Common myeloid progenitor, CD34-positive (primary cell): ENCODE data around the gene ASTN1.

ENCODE experiments used
- CTCF ChIA-PET: fragments of 350-600 bp; sonication (Branson Sonifier 250); formaldehyde crosslinking; loops from one replicate; lab custom pipeline; 2021; ENCODE audit warnings: antibody characterized with exemption; lab: Charles Lee
- POLR2A ChIA-PET: fragments of 350-600 bp; sonication (Branson Sonifier 250); formaldehyde crosslinking; loops from one replicate; lab custom pipeline; 2021; ENCODE audit warnings: antibody characterized with exemption; lab: Charles Lee
- DNase-seq, 3 donors: peaks; one replicate each; pipeline versions ENCODE4 v3.0.0 to v3.0.0-alpha.2; 2013
- H3K27ac ChIP-seq, 2 experiments: 1 replicate in 1 of 2; 2 replicates in 1 of 2; pipeline ENCODE4 v1.7.0; 2013; ENCODE audit warnings: inconsistent platforms in 2 of 2, low read length in 2 of 2, mild to moderate bottlenecking in 2 of 2, low read depth in 1 of 2, moderate library complexity in 1 of 2; ENCODE audit not compliant: severe bottlenecking in 2 of 2, insufficient read depth in 1 of 2, poor library complexity in 1 of 2
- H3K27me3 ChIP-seq, 5 experiments: replicated peaks in 2 of 5; 1 replicate in 3 of 5; 2 replicates in 2 of 5; pipeline versions ENCODE4 v1.6.1 to v1.7.0; 2013; ENCODE audit warnings: low read length in 4 of 5, mild to moderate bottlenecking in 2 of 5, moderate library complexity in 2 of 5, inconsistent platforms in 1 of 5; ENCODE audit not compliant: insufficient read depth in 5 of 5, control insufficient read depth in 4 of 5
- H3K36me3 ChIP-seq, 4 experiments: 1 replicate in 2 of 4; 2 replicates in 2 of 4; pipeline versions ENCODE4 v1.6.1 to v1.7.0; 2013; ENCODE audit warnings: low read length in 3 of 4, control low read depth in 1 of 4, mild to moderate bottlenecking in 1 of 4; ENCODE audit not compliant: control insufficient read depth in 4 of 4, insufficient read depth in 4 of 4
- H3K4me1 ChIP-seq, 4 experiments: 1 replicate in 3 of 4; 2 replicates in 1 of 4; pipeline versions ENCODE4 v1.6.1 to v1.7.1; 2013; ENCODE audit warnings: low read length in 3 of 4, mild to moderate bottlenecking in 3 of 4, control low read depth in 1 of 4, inconsistent platforms in 1 of 4, moderate library complexity in 1 of 4; ENCODE audit not compliant: control insufficient read depth in 4 of 4, insufficient read depth in 4 of 4; ENCODE audit errors: control extremely low read depth in 1 of 4
- H3K4me3 ChIP-seq, 7 experiments: 1 replicate in 4 of 7; 2 replicates in 3 of 7; pipeline versions ENCODE4 v1.5.1 to v1.7.0; 2013; ENCODE audit warnings: mild to moderate bottlenecking in 7 of 7, low read length in 6 of 7, moderate library complexity in 6 of 7, inconsistent platforms in 2 of 7, low read depth in 2 of 7, control low read depth in 1 of 7; ENCODE audit not compliant: insufficient read depth in 4 of 7, control insufficient read depth in 1 of 7; ENCODE audit errors: extremely low read depth in 1 of 7
- H3K9me3 ChIP-seq, 5 experiments: 1 replicate in 4 of 5; 2 replicates in 1 of 5; pipeline versions ENCODE4 v1.6.1 to v1.7.1; 2013; ENCODE audit warnings: low read length in 4 of 5, mild to moderate bottlenecking in 2 of 5, inconsistent platforms in 1 of 5, low read depth in 1 of 5, moderate library complexity in 1 of 5; ENCODE audit not compliant: control insufficient read depth in 4 of 5, insufficient read depth in 2 of 5; ENCODE audit errors: control extremely low read depth in 1 of 5
- WGBS: methylation state at CpG from one replicate; pipeline ENCODE4 v1.1.5; 2013; ENCODE audit not compliant: insufficient coverage; 5-methylcytosine and 5-hydroxymethylcytosine counted together

ASTN1 gene

GRCh38 chr1:176826265-176826664 is 338.2 kb downstream of the ASTN1 start:
- H3K27me3 ChIP-seq = peaks cover 0 to 1% (median 0%) of the 10 kb centered on the region in 5 experiments
- H3K27ac ChIP-seq = no peak overlapping the region
- H3K36me3 ChIP-seq = no peaks in the 10 kb centered on the region
- no peak for DNase-seq
- ChIA-PET POLR2A (interaction anchor here (0.6 kb wide), 1 partner anchor 427 kb away, joined by 3 read pairs; no protein-coding TSS in a partner anchor), CTCF (no interaction called here)
- H3K9me3 ChIP-seq = no peaks in the 10 kb centered on the region
- no peaks in the 10 kb centered on the region for H3K4me1 ChIP-seq
- H3K4me3 ChIP-seq = no peak overlapping the region
- WGBS = 50% methylated on average over 1 of the region's 1 CpG

GRCh38 chr1:176820391-176821031 is 344.0 kb downstream of the ASTN1 start:
- Histone ChIP-seq H3K4me1 (no peaks in the 10 kb centered on the region), H3K9me3 (no peaks in the 10 kb centered on the region), H3K4me3 (no peak overlapping the region), H3K27me3 (no peaks in the 10 kb centered on the region), H3K27ac (no peak overlapping the region), H3K36me3 (no peaks in the 10 kb centered on the region)
- POLR2A ChIA-PET = no interaction called here
- CTCF ChIA-PET = no interaction called here
- DNase-seq = no peak
- 87% methylated on average over 4 of the region's 5 CpGs for WGBS

GRCh38 chr1:176816232-176816631 is 348.3 kb downstream of the ASTN1 start:
- WGBS = 100% methylated on average over 1 of the region's 3 CpGs
- POLR2A ChIA-PET = no interaction called here
- CTCF ChIA-PET = no interaction called here

DNA sequence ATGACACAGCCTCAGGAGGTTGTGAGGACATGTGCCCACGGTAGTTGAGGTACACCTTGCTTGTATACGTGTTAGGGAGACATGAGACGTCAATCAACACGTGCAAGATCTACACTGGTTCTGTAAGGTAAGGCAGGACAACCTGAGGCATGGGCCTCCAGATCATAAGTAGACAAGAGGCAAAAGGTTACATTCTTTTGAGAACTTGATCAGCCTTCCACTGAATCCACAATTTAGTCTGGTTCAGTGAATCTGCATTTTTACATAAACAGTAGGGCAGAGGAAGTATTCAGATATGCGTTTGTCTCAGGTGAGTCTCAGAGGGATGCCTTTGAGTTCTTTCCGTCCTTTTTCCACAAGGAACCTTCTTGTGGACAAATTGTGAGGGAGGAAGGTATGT is 348.9 kb downstream of the ASTN1 start:
- H3K9me3 ChIP-seq = no peaks in the 10 kb centered on the region
- no peaks in the 10 kb centered on the region for H3K36me3 ChIP-seq
- no peak overlapping the region for H3K4me3 ChIP-seq
- no peak for DNase-seq
- POLR2A ChIA-PET = no interaction called here
- H3K27me3 ChIP-seq = no peaks in the 10 kb centered on the region
- no peaks in the 10 kb centered on the region for H3K4me1 ChIP-seq
- H3K27ac ChIP-seq = no peak overlapping the region
- WGBS = 93% methylated on average over 5 of the region's 6 CpGs
- CTCF ChIA-PET = no interaction called here

More at GRCh38 chr1:176816232-176816631, 348.3 kb downstream of the ASTN1 start:
- H3K36me3 ChIP-seq = no peaks in the 10 kb centered on the region
- H3K9me3 ChIP-seq = no peaks in the 10 kb centered on the region
- DNase-seq = no peak
- no peak overlapping the region for H3K4me3 ChIP-seq
- no peak overlapping the region for H3K27ac ChIP-seq
- H3K4me1 ChIP-seq = no peaks in the 10 kb centered on the region
- no peaks in the 10 kb centered on the region for H3K27me3 ChIP-seq

DNA sequence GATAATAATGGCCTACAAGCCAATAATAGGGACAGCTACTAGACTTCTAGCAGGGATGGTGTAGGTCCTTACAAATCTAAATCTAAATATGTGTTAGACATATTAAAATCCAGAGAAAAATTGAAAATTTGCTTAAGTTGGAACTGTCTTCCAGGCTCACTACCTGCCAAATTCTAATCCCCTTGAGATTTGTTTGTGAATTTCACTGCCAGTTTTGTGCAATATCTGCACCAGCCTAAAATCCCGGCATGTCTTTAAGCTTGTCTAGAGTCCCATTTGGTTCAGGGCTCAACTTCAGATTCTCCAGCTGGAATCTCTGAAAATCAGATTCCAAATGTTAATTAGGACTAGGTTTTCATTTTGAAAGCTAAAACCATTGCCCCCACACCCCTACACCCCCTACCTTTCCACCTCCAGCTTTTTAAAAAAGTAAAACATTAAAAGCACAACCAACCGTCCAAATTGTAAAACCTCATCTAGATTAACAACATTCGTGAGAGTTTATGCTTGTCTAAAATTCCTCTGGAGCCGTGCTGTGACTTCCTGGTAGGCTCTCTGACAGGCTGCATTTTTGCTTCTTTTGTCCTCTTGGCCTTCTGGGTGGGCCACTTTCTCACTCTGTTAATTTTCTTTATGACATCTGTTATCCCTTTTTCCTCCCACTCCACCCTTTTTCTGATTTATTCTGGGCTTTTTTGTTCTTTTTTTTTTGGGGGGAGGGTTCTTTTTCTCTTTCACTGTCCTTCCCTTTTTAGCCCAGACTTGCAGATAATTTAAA is 352.8 kb downstream of the ASTN1 start:
- Histone ChIP-seq H3K27ac (no peak overlapping the region), H3K4me1 (no peaks in the 10 kb centered on the region), H3K36me3 (no peaks in the 10 kb centered on the region), H3K4me3 (no peak overlapping the region), H3K9me3 (no peaks in the 10 kb centered on the region), H3K27me3 (no peaks in the 10 kb centered on the region)
- 57% methylated on average over 4 of the region's 4 CpGs for WGBS
- ChIA-PET CTCF (no interaction called here), POLR2A (no interaction called here)
- no peak for DNase-seq

- no peaks in the 10 kb centered on the region for H3K27me3 ChIP-seq
- no peak overlapping the region for H3K27ac ChIP-seq
- WGBS = 95% methylated on average over 2 of the region's 2 CpGs
- DNase-seq = no peak
- H3K4me3 ChIP-seq = no peak overlapping the region
- no peaks in the 10 kb centered on the region for H3K4me1 ChIP-seq
- CTCF ChIA-PET = no interaction called here
- POLR2A ChIA-PET = no interaction called here
- H3K36me3 ChIP-seq = no peaks in the 10 kb centered on the region
- no peaks in the 10 kb centered on the region for H3K9me3 ChIP-seq
These were observed 355.2 kb downstream of the ASTN1 start for GRCh38 chr1:176809292-176809691.
